ENCODE data around the gene JMJD1C.
"Not testable (repeated sequence)": the region's sequence is repeated elsewhere in the genome, so short reads cannot be mapped to it uniquely, and the experiment has no call there.

The JMJD1C gene, protein sequence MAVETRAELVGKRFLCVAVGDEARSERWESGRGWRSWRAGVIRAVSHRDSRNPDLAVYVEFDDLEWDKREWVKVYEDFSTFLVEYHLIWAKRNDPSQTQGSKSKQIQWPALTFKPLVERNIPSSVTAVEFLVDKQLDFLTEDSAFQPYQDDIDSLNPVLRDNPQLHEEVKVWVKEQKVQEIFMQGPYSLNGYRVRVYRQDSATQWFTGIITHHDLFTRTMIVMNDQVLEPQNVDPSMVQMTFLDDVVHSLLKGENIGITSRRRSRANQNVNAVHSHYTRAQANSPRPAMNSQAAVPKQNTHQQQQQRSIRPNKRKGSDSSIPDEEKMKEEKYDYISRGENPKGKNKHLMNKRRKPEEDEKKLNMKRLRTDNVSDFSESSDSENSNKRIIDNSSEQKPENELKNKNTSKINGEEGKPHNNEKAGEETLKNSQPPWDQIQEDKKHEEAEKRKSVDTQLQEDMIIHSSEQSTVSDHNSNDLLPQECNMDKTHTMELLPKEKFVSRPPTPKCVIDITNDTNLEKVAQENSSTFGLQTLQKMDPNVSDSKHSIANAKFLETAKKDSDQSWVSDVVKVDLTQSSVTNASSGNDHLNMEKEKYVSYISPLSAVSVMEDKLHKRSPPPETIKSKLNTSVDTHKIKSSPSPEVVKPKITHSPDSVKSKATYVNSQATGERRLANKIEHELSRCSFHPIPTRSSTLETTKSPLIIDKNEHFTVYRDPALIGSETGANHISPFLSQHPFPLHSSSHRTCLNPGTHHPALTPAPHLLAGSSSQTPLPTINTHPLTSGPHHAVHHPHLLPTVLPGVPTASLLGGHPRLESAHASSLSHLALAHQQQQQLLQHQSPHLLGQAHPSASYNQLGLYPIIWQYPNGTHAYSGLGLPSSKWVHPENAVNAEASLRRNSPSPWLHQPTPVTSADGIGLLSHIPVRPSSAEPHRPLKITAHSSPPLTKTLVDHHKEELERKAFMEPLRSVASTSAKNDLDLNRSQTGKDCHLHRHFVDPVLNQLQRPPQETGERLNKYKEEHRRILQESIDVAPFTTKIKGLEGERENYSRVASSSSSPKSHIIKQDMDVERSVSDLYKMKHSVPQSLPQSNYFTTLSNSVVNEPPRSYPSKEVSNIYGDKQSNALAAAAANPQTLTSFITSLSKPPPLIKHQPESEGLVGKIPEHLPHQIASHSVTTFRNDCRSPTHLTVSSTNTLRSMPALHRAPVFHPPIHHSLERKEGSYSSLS (N-terminal part only)

DNA sequence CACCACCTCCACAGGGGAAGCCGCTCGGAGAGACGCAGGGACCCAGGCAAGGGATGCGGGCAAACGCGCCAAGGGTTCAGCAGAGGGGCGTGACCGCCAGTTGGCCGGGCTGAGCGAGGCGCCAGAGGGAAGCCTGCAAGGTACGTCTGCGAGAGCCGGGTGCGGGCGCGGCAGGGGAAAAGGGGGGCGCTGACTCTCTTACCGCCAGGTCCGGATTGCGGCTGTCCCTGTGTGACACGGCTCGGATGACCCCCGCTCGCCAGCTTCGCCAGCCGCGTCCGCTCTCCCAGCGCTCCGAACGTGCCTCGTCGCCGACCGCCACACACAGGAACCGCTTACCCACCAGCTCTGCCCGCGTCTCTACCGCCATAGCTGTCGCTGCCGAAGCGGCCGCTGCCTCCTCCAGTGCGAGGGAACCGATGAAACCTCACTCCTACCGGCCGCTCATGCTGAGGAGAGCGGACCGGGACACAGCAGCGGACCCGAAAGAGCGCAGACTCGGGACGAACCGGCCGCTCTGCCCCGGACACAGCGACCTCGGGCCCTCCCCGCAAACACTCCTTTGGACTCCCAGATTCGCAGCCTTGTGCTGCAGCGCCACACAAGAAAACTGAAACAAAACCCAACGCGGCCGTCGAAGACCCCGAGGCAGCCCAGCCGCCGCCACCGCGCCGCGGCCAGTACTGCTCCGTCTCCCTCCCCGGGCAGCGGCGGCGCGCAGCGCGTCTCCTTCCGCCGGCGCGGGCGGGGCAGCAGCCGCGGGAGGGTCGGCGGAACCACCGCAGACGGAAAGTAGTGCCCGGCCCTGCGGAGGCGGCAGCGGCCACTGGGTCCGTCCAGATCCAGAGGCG is at the start of gene JMJD1C:
JMJD1C (minus strand) TSS at position 685 of the 851 bp plus-strand sequence; CDS start at position 370, 315 bp downstream.
- peak; percentile 78 for DNase-seq (ENCODE audit: low spot score)

DNA sequence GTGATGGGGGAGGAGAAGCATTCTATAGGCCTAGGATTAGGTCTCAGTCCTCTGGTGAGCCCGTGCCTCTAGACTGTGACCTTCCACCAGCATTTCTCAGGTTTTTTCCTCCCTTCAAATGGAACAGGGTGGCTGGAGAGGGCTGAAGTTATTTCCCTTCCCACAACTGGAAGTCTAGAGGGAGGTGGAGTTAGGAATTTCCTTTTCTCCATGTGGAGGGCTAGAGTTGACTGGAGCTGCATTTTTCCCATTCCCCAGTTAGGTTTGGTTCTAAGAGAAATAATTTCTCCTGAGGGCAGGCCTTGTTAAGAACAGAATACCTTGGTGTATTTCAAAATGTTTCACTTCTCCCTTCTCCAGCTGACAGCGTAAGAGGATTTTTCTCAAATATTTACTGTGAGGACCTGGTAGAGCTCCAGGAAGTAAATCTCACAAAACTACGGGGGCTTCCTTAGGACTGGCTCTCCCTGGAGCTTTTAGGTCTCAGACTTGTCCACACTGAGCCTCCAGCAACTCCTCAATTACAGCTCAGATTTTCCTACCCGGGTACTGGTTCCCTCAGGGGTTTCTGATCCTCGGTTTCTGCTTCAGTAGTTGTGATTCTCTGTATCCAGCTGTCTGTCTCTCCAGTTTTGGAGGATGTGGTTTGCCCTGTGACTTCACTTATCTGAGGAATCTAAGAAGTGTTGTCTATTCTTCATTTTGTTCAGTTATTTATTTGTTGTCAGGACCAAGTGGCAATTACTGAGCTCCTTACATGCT is 49.4 kb upstream of the JMJD1C start:
- no peak for DNase-seq (ENCODE audit: low spot score)

DNA sequence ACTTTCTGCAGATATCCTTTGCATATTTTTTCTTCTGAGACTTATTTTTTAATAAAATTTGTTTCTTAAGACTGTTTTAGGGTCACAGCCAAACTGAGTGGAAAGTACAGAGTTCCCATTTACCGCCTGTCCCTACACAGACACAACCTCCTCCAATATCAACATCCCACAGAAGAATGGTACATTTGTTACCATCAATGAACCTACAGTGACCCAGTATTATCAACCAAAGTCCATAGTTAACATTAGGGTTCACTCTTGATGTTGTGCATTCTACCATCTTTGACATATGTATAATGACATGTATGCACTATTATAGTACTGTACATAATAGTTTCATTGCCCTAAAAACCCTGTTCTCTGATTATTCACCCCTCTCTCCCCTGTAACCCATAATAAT is 40.8 kb upstream of the JMJD1C start:
- no peak for DNase-seq (ENCODE audit: low spot score)

DNA sequence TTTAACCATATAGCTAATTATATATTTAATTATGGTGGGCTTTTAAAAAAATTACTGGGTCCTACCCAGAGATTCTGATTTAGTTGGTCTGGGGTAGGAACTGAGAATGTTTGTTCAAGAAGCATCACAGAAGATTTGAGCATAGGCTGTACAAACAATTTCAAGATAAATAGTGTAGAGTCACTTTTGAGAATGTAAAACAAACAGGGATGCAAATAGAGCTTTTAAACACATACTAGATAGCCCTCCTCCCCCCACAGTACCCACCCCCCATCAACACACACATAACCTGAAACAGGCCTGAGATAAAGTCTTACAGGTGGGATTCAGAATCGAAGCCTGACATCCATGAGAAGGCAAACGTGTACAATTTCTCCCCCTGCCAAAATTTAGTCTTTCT is 39.8 kb upstream of the JMJD1C start:
- DNase-seq (ENCODE audit: low spot score): no peak

DNA sequence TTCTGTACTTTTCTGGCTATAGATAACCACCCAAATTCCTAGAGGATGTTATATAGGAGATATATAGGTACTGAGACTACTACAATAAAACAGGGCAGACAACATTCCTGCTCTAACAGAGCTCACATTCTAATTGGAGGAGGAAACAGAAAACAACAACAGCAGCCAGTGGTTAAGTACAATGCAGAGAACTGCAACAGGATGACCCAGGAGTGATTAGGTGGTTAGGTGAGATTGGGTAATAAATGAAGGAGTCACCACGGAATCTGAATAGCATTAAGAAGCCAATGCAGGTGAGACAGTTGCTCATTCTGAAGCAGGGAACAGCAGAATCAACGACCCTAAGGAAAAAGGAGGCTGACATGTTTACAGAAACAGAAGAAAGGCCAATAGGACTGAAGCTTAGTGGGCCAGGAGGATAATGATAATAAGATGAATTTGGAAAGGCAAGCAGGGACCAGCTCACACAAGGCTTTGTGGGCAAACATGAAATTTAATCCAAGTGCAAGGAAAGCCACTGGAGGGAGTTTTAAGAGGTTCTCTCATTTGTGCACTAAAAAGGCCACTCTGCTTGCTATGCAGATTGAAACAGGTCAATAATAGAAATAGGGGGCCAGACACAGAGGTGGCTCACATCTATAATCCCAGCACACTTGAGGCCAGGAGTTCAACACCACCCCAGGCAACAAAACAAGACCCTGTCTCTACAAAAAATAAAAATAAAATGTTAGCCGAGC is 38.5 kb upstream of the JMJD1C start:
- DNase-seq (ENCODE audit: low spot score): peak; percentile 39

DNA sequence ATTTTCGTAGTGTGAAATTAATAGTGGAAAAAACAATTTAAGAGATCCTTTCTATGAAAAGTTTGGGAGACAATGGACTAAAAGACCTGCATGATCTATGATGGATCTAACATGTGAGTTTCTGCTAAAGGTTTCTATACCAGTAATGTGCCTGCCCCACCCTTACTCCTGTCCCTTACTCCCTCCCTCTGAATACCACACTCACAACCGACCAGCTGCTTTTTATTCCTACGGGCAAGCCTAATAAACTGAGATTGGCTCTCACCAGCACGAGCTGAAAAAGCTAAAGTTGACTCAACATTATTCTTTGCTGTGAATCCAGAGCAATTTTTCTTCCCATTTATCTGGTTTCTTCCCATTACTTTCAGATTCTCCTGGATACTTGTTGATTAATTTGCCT is 37.6 kb upstream of the JMJD1C start:
- DNase-seq (ENCODE audit: low spot score): no peak

DNA sequence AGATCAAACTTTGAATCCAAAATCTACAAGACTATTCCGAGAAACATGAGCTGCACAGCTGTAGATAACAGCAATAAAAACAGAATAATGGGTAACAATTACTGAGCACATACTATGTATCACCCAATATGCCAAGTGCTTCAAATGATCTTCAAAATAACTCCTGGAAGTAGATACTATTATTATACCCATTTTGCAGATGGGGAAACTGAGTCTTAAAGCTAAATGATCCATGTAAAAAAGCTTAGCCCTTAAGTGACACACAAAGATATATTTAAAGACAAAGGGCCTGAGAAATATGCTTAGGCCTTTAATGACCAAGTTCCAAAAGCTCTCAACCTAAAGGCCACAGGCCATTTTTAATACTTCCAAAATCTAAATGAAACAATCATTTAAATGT is 37.1 kb upstream of the JMJD1C start:
- no peak for DNase-seq (ENCODE audit: low spot score)

DNA sequence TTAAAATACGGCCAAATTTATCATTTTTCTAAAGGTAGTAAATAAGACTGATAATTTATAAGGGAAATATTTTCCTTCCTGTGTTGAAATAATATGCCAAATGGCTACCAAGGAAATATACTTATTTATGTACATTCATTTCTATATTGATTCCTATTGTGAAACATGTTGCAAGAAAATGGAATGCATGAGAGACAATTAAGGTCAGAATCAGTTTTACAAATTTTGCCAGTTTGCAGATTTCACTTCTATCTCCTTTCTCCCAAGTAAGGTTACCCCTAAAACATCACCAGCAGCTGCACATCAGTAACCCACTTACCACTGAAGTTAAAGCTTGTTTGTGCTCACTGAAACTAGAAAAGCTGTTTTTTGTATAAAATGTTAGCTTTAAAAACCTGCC is 36.2 kb upstream of the JMJD1C start:
- no peak for DNase-seq (ENCODE audit: low spot score)

DNA sequence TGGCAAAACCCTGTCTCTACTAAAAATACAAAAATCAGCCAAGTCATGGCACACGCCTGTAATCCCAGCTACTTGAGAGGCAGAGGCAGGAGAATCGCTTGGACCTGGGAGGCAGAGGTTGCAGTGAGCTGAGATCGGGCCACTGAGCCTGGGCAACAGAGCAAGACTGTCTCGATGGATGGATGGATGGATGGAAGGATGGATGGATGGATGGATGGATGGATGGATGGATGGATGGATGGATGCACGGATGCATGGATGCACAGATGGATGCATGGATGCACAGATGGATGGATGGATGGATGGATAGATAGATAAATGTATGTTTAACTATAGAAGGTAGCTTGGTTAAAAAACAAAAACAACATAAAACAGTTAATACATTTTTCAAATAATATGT is 34.8 kb upstream of the JMJD1C start:
- not testable (repeated sequence) for DNase-seq (ENCODE audit: low spot score)

DNA sequence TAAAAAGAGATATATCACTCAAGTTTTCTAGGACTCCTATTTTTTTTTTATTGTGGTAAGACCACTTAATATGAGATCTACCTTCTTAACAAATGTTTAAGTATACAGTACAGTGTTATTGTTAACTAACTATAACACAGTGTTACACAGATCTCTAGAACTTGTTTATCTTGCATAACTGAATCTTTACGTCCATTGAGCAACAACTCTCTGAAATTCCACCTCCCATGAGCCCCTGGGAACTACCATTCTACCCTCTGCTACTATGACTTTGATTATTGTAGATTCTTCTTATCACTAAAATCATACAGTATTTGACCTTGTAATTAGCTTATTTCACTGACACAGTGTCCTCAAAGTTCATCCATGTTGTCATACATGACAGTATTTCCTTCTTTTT is 32.9 kb upstream of the JMJD1C start:
- no peak for DNase-seq (ENCODE audit: low spot score)

DNA sequence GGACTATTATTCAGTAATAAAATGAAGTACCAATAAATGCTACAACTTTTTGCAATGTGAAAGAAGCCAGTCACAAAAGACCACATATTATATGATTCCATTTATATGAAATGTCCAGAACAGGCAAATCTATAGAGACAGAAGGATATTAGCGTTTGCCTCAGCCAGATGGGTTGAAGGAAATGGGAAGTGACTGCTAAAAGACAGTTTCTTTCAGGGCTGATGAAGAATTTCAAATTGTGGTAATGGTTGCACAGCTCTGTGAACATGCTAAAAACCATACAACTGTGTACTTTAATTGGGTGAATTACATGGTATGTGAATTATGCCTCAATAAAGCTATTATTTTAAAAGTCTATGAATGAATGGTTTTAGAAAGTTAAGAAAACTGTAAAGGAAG is 31.5 kb upstream of the JMJD1C start:
- DNase-seq (ENCODE audit: low spot score): no peak

DNA sequence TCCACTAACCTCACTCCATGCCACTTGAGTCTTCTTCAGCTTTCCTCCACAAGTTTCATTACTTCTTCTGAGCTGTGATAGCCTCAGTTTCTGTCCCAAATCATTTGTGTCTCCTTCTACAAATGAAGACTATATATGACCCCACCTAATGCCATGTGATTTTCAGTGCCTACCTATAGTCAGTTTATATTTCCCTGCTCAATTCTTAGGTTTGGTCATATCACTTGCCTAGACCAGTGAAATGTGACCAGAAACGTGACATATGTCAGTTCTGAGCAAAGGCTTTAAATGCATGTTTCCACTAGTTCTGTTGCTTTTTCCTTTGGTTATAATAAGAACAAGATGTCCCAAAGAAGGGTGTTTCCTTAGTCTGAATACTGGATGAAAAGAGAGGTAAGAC is 30.8 kb upstream of the JMJD1C start:
- DNase-seq (ENCODE audit: low spot score): no peak

DNA sequence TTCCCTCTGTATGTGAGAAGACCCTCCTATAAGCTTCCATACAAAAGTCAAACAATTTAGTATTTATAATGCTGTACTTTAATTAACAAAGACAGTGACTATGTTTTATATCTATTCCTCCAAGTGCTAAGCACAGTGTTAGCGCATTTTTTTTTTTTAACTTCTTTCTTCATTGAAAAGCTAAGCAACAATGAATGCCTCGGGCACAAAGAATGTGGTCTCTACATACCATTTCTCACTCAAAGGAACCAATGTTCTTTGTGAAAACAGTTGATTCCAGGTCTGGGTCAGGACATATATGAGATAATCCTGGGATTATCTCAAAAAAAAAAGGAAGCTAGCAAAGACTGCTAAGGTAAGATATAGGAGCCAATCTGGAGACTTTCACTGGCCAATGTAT is 29.2 kb upstream of the JMJD1C start:
- DNase-seq (ENCODE audit: low spot score): no peak

DNA sequence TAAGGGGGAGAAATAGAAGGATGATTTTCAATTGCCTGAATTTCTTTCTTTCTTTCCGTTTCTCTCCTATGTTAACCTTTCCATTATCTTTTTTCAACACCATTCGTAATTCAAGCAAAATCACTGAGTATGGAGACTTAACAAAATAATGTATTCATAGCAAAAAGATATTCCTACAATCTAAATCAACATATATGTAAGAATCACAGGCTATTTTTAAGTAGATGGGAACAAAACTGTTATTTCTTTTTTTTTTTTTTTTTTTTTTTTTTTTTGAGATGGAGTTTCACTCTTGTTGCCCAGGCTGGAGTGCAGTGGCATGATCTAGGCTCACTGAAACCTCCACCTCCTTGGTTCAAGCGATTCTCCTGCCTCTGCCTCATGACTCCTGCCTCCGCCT is 27.2 kb upstream of the JMJD1C start:
- DNase-seq (ENCODE audit: low spot score): no peak

DNA sequence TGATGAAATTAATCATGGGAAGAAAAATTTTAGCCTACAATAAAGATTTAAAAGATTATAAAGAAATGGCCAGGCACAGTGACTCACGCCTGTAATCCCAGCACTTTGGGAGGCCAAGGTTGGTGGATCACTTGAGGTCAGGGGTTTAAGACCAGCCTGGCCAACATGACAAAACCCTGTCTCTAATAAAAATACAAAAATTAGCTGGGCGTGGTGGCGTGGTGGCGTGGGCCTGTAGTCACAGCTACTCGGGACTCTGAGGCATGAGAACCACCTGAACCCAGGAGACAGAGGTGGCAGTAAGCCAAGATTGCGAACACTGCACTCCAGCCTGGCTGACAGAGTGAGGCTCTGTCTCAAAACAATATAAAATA is 26.5 kb upstream of the JMJD1C start:
- not testable (repeated sequence) for DNase-seq (ENCODE audit: low spot score)

DNA sequence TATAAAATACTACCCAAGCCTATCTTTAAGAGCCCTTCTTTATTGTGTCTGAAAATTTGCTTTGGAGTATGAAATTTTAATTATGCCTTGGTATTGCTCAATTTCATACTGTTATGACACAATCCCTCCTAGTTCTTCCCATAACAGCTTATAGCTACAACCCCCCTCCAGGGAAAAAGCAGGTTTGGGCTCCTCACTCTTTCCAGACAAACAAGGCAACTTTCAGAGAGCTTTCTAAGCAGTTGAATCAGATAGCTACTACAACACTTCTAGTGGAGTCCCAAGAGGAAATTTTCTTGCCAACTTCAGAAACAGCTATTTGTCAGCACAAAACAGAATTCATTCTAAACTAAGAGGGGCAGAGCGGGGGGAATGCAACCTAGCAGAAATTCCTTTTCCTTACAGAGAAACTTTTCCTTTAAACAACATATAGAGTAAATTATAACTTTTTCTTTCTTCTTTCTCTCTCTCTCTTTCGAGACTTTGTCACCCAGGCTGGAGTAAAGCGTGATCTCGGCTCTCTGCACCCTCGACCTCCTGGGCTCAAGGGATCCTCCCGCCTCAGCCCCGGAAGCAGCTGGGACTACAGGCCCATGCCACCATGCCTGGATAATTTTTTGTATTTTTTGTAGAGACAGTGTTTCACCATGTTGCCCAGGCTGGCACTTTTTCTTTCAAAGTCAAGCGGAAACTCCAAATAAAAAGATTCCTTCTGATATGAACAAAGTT is 26.0 kb upstream of the JMJD1C start:
- DNase-seq (ENCODE audit: low spot score): no peak

DNA sequence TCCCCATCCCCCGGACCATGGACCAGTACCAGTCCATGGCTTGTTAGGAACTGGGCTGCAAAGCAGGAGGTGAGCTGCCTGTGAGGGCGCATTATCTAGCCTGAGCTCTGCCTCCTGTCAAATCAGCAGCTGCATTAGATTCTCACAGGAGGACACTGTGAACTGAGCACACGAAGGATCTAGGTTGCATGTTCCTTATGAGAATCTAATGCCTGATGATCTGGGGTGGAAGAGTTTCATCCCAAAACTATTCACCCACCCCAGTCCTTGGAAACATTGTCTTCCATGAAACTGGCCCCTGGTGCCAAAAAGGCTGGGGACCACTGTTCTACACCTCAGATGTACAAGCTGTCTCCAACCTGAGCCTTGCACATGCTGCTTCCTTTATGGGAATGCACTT is 24.1 kb upstream of the JMJD1C start:
- DNase-seq (ENCODE audit: low spot score): no peak

DNA sequence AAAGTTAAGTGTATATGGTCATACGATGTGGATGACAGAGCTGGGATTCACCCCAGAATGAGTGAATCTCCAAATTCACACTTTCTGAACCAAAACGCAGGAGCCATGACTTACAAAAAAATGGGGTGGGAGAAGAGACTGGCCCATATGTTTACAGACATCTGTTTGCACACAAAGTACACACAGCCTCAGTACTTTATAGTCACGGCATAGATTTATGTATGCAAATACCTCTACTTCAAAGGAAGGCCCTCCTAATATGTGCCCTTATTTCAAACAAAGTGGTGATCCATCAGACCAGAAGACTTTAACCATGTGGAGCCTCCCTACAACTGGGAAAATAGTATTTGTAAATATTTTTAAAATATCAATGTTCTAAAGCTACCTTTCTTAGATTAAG is 22.2 kb upstream of the JMJD1C start:
- peak; percentile 28 for DNase-seq (ENCODE audit: low spot score)

DNA sequence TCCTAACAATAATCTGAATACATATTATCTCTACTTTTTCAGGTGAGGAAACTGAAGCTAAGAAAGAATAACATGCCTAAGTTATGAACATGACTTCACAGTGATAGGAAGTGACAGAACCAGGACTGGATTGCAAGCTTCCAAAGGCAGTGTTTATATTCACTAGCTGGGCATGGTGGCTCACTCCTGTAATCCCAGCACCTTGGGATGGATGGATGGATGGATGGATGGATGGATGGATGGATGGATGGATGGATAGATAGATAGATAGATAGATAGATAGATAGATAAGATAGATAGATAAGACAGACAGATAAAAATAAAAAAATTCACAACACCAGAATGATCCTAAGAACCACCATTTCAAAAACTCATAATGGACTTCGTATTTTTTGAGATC is 18.2 kb upstream of the JMJD1C start:
- no peak for DNase-seq (ENCODE audit: low spot score)
